CD4-positive, alpha-beta T cell treated with Interleukin-17A for 1 hour (primary cell): ENCODE results near the gene B4GALT2.

Source experiments
- DNase-seq: peaks from one replicate; pipeline ENCODE4 v3.0.0-alpha.2; 2020

Gene B4GALT2

GRCh38 chr1:43990271-43991199 lies 11.5 kb downstream of the B4GALT2 start:
- DNase-seq = no peak

DNA sequence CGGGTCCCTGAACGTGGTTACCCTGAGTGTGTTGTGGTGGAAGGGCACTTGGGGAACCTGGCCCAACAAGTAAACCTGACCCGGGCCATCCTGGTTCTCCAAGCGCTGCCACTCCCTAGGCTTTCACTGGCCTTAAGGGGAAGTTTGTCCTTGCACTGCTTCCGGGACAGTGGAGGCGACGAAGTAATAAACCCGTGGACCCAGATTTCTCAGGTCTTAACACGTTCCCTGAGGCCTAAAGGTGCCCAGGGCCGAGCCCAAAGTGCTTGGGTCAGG lies 12.1 kb downstream of the B4GALT2 start:
- DNase-seq = no peak

DNA sequence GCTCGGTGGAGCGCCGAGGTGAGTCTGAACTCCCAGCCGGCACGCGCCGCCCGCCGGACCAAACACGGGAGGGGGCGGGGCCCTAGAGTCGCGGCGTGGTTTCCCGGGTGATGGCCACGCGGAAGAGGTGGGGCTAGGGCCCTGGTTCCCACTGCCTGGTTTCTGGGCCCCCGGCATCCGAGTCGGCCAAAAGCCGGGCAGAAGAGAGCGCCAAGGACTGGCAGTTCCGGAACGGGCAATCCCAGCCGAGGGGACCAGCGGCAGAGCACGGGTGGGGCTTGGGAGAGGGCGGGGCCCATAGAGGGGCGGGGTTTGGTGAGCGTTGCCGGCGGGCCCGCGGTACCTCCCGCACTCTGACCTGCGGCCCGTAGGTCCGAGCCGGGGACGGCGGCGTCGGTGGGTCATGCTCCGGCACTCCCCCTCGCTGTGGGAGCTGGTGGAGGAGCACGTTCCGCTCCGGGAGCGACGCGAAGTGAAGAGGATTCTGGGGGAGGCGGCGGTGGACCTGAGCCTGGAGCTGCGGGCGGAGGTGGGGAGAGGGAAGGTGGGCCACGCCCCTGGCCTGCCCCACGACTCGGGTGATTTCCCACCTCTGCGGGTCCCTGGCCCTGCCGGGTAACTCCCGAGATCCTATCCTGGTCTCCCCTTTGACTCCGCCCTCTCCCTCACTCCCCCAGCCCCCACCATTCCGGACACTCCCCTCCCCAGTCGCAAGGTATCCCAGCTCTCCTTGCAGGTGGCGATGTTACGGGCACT lies 12.6 kb downstream of the B4GALT2 start, which contains the start of gene CCDC24:
Gene CCDC24 (plus strand): TSS at position 124 of the 756 bp plus-strand sequence. CDS start 280 bp downstream, at position 404.
- DNase-seq = peak; percentile 82

- no peak for DNase-seq
Observed at GRCh38 chr1:43992232-43992995, 13.4 kb downstream of the B4GALT2 start.

DNA sequence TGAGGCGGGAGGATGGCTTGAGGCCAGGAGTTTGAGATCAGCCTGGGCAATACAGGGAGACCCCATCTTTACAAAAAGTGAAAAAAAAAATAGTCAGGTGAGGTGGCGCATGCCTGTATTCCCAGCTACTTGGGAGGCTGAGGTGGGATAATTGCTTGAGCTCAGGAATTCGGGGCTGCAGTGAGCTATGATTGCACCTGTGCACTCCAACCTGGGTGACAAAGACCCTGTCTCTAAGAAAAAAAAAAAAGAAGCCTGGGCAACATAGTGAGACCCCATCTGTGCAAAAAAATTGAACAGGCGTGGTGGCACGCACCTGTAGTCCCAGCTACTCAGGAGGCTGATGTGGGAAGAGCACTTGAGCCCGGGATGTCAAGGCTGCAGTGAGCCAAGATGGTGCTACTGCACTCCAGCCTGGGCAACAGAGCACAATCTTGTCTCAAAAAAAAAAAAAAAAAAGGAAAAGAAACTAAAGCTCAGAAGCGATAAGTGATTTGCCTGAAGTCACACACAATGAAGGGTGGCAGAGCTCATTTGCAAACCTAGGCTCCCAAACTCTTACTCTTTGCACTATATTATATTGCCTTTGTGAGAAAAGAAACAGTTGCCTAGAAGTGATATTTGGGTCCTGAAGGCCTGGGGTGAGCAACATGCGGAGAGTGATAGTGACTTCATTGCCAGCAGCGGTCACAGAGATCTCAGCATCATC lies 14.3 kb downstream of the B4GALT2 start:
- DNase-seq = no peak

- no peak for DNase-seq
Observed at GRCh38 chr1:43994071-43994470, 15.1 kb downstream of the B4GALT2 start.

DNA sequence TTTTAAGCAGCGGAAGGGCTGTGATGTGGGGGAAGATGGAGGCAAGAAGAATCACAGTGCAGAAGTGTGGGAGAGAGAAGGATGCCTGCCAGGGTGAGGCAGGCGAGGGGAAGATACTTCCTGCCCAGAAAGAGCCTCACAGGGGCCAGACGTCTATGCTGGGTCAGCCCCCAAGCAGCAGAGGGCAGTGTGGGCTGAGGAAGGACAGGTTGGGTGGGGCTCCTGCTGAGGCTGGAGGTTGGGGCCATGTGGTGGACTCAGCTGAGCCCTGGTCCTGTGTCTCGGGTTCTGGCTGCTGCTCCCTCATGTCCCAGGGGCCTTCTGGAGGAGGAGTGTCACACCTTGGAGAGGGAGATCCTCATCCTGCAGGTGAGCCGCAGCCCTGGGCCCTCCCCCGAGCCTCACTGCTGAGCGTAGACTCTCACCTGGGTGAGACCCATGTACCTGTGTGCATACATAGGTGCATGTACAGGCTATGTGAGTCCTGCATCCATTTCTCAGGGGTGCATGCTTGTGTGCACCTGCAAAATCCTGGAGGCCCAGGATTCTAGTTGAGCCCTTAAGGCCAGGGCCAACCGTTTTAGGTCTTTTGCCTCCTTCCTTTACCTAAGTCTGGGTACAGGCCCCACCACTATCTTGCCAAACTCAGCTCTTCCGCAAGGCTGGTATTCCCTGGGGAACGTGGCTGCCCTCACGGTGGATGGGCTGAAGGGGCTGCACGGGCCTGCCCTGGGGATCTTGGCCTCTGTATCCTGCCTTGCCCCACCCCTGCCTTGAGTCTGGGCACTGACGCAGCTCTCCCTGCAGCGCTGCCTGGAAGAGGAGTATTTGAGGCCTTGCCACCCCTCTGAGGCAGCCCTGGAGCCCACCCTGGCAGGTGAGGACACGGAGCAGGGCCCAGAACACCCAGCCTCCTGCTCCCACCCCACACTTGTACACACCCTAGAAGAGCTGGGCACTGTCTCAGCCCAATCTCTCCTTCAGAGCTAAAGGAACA lies 16.1 kb downstream of the B4GALT2 start:
- no peak for DNase-seq

- no peak for DNase-seq
Observed at GRCh38 chr1:43995984-43996732, 17.1 kb downstream of the B4GALT2 start.

GRCh38 chr1:43996733-43997115 lies 17.7 kb downstream of the B4GALT2 start:
- DNase-seq = no peak

DNA sequence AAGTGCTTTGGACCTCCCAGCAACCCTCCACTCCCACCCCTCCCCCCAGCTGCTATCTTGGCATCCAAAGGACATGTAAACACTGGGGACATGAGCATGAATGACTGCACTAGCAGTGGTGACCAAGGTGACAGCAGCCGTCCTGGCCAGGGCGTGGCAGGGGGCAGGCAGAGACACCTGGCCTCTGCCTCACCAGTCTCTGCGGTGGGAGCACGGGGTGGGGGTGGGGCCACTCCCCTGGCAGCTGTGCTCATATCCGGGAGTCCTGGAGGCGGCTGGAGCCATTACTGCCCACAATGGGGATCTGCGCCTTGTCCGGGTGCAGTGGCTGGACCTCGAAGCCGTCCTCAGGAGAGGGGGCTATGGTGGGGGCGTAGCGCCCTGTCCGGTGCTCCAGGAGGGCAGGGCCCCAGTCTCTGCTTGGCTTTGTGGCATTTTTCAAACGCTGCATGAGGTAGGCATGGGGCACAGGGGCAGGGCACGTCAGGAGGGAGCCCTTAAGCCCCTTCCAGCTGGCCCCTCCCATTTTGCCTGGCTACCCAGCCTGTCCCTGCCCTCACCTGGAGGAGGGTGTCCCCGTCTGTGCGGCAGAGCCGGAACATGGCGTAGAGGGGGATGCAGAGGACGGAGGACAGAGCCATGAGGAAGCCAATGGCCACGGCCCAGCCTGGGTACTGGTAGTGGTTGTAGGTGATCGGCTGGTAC lies 18.4 kb downstream of the B4GALT2 start:
- no peak for DNase-seq

- no peak for DNase-seq
Observed at GRCh38 chr1:43998000-43998378, 19.0 kb downstream of the B4GALT2 start.

DNA sequence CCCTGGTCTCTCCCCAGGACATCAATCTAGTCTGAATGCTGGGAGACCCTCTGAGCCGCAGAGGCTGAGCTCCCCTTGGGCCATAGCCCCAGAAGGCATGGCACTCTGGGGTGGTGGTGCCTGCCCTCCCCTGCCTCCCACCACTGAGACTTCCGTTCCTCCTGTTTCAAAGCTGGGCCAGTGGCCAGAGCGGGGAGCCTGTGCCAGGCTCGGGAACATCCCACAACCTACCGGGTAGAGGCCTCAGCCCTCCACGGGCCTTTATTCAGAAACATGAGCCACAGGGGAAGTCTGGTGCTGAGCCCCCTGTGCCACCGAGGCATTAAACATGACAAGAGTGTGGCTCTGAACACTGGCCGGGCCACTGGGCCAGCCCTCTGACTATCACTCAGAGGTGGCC lies 20.4 kb downstream of the B4GALT2 start:
- no peak for DNase-seq

DNA sequence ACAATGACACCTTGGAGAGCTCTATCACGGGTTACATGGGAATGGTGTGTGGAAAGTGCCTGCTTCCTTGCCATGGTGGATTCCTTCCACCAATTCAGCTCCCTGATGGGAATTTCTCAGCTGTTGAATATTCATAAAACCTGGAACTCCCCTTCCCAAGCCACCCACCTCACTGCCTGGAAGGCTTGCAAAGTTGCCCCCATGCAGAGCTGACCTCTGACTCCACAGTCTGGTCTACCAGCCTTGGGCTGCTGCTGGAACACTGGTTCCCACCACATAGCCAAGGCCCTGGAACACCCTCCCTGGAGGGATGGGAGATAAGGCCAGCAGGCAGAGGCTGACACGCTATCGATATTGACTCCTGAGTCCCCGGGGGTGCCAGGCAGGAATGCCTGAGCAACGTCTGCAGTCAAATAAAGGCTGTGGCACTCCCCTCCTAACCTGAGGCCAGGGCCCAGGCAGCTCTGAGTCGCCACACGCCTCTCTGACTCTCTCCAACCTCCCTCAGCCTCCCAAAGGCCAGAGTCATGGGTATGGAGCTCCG lies 21.2 kb downstream of the B4GALT2 start:
- no peak for DNase-seq

- DNase-seq = no peak
Observed at GRCh38 chr1:44002165-44002564, 23.2 kb downstream of the B4GALT2 start.

DNA sequence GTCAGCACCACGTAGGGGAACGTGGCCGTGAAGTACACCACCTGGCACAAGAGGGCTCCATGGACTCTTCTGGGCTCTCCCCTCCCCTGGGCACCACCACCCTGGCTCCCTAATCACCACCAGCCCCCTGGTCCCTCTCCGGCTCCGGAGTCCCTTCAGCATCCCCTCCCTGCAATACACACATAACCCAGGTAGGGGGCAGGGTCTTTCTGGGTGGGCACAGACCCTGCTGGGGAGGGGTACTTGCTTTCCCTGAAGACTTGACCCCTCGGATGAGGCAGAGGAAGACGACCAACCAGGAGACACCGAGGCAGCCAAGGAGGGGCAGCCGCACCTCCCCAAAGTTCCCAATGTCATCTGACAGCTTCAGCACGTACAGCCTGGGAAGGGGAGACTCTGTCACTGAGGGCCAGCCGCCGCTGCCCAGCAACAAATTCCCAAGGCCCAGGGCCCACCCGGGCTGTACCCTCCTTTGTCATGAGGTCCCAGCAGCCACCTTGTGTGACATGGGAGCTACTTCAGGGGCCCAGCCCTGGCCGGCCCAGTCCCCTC lies 23.7 kb downstream of the B4GALT2 start:
- DNase-seq = no peak

DNA sequence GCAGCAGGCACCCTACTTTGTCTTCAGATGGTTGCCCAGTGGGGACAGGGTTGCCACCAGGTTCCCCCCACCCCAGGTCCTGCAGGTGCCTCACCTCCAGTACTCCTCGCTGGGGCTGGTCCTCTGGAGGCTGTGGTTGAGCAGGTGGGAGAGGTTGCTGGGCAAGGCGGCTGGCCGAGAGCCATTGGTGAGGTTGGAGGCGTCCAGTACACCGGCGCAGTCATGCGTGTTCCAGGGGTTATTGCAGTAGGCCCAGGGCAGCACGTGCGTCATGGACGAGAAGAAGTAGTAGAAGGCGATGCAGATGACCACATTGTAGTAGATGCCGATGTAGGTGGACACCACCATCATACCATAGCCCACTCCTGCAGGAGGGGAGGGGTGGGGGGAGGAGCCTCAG lies 29.2 kb downstream of the B4GALT2 start:
- DNase-seq = no peak

DNA sequence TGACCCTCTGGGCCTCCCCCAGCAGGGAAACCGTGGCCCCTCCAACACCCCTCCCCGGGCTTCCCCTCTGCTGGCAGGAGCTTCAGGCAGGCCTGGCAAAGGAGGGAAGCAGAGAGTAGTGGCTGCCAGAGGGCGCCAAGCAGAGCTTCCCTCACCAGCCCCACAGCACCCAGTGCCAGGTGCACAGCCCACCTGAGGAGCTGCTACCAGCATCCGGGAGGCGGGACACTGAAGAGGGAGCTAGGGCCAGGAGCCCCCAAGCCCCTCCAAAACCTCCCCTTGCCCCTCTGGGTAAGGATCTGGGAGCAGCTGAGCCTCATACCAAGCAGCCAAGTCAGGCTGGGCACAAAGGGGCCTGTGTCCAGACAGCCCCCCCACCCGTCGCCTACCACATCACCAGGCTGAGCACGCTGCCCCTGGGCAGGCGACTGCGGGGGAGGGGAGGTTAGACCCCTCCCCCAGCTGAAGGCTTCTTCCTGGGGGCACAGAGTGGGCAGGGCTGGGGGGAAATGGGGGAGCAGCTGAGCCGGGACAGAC lies 32.0 kb downstream of the B4GALT2 start:
- no peak for DNase-seq

DNA sequence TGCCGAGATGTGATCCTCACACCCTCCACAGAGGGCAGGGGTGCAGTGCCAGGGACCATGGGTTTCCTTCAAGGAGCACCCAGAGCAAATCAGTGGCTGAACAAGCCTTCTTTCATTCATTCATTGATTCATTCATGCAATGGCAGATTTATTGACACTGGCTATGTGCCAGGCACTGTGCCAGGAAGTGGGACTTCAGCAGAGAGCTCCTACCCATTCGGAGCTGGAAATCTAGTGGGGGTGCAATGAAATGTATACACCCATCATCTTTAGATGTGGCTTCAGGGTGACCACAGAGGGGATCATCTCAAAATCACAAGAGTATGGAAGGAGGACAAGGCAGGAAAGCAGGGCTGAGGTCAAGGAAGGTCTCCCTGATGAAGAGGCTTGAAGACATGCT lies 33.4 kb downstream of the B4GALT2 start:
- DNase-seq = no peak

DNA sequence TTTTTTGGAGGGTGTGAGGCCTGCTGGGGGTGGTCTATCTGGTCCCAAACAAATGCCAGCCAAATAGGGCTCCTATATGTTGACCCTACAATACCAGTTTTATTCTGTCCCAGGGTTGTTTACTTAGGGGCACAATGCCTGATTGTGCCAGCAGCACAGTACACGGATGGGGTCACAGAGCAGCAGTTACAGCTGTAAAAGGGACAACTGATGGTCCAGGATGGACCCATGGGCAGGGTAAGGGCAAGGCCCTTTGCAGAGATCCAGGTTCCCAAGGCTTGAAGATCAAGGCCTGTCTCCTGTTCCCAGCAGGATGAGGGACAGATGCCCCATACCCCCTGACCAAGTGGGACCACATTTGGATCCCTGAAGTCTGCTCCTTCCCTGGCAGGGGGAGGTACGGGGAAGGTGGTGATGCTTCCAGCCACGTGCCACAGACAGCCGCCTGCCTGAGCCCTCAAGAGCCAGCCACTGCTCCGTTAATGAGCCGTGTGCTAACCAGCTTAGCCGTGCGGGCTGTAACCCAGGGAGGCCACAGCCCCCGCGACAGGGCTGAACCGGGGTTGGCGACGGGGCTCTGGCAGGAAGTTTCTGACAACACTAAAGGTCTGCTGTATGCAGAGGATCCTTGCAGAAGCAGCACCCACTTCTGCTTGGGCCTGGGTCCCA lies 34.1 kb downstream of the B4GALT2 start:
- DNase-seq = no peak
